GM21529 (cell line): ENCODE results near the gene GATA5.

Experiments used
- ATAC-seq: cut with Tn5 transposase; IDR thresholded peaks from one replicate; pipeline ENCODE4 v1.9.1; 2021; ENCODE audit not compliant: unreplicated experiment

Gene GATA5

DNA sequence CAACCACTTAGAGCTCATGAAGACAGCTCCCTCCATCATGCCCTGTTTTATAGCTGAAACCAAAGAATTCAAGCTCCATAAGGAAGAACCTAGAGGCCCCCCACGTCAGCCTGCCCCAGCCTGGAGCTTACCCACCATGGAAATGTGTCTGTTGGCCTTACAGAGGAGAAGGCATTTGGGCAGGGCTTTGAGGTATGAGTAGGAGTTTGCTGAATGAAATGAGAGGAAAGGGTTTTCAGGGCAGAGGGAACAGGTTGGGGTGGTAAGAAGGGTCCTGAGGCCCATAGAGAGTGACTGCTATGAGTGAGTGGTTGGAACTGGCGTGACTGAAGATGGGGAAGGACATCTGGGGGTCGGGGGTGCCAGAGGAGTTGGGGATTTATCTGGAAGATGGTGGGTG, 12.7 kb upstream of the GATA5 start:
- ATAC-seq: no peak

DNA sequence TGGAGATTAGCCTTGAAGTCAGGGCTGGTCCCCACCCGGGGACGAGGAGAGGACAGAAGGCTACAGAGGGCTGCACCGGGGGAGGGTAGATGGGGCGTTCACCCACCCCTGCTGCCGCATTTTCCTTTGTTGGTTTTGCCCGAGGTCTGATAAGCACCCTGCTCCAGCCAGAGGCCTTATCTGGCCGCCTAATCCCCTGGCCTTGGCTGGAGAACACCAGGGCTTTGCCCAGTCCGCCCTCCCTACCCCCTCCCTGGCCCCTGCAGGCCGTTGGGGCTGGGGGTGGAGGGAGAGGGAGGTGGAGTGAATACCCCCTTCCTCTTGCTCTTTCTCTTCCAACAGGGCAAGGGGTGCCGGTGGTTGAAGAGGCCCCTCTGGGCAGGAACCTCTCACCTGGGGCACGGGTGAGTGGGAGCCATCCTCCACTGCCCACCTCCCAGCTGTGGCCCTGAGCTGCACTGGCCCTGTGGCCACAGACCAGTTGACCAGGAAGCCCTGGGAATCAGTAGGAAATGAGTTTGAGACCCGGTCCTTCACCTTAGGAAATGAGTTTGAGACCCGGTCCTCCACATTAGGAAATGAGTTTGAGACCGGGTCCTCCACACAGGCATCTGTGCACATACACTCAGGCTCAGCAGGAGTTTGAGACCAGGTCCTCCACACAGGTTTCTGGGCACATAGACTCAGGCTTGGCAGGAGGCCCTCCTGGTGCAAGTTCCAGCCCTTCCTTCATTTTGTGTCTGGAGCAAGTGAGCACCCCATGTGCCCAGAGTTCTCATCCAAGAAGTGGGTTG, 12.0 kb upstream of the GATA5 start:
- no peak for ATAC-seq

DNA sequence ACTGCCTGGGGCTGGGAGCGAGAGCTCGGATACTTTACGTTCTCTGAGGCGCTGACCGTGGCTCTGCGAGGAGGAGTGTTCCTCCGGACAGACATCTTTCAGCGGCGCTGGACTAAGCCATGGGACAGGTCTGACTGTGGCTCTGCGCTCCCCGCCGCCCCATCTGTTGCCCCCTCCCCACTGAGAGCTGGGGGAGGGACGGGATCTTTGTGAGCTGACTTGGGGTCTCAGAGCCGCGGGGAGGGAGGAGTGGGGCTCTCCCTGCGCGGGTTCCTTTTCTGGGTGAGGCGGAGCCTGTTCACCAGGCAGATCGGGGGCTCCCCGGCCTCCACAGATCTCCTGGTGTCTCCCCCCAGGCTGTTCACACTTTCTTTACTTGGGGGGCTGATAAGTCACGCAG, 11.3 kb upstream of the GATA5 start:
- no peak for ATAC-seq

DNA sequence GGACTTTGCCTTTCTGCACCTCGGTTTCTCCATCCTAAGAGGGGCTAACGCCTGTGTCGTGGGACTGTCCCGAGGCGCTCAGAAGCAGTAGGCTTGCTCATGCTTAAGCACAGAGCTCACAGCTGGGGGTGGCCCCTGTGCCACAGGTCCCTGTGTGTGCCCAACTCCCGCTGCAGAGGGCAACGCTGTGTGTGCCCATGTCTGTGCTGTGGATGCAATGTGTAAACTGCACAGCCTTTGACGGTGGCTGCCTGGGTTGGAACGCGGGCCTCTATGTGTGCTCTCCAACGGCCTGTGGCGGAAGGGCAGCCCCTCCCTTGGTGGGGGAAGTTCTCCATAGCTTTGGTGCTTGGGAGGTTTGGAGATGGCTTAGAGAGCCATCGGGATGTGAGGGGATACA, 10.7 kb upstream of the GATA5 start:
- no peak for ATAC-seq

DNA sequence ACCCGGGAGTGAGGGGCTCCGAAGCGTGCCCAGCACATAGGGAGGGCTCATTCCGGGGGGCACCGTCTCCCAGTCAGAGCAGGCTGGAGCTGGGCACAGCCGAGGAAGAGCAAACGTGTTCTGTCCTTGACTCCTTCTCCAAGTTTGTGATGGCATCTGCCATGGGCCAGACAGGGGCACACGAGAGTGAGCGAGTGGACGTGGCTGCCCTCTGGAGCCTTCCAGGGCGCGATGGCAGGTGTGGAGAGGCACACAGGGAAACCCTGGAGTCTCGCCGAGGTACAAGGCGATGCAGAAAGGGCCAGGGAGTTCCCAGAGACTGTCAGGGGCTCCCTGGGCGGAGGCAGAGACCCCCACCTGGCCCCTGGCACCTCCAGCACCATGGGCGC, 9.9 kb upstream of the GATA5 start:
- no peak for ATAC-seq

DNA sequence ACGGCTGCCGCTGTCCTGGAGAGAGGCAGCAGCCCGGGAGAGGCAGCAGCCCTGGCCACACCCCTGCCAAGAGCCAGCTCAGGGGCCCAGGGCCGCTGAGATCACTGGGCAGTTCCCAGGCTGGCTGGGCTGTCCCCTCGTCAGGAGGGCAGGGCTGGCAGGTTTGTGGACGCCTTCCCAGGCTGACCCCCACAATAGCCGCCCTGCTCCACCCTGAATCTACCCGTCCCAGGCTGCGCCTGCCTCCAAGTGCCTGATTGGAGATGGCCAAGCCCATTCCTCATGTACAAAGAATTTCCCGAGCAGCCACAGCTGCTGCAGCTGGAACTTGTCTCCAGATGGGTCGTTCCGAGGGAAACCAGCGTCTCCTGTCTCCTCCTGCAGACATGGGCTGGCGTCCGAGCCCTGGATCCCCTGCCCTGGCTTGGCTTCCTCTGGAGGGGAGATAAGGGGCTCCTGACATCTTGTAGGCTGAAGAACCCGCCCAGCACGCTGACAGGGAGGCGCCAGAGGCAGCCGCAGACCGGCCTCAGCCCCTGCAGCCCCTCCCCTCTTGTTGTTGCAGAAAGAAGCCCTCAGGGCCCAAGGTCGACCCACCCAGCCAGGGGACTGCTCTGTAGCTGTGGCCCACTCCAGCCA, 9.4 kb upstream of the GATA5 start:
- ATAC-seq: no peak

DNA sequence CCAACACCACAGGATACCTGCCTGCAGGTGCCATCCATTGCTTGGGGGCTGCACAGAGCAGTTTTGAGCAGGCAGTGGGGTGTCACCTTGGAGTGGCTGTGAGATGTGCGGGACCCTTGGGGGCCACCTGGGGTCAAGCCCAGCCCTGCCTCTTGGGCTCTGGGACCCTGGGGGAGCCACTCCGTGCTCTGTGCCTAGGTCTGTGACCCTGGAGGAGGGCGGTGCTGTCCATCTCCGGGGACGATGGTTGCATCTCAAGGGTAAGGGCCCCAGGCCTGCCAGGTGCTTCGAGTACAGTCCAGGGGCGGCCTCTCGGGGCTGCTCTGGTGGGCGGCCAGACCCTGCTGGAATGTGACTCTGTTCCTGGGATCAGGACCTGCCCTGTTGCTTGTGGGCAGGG, 8.7 kb upstream of the GATA5 start:
- ATAC-seq: no peak

DNA sequence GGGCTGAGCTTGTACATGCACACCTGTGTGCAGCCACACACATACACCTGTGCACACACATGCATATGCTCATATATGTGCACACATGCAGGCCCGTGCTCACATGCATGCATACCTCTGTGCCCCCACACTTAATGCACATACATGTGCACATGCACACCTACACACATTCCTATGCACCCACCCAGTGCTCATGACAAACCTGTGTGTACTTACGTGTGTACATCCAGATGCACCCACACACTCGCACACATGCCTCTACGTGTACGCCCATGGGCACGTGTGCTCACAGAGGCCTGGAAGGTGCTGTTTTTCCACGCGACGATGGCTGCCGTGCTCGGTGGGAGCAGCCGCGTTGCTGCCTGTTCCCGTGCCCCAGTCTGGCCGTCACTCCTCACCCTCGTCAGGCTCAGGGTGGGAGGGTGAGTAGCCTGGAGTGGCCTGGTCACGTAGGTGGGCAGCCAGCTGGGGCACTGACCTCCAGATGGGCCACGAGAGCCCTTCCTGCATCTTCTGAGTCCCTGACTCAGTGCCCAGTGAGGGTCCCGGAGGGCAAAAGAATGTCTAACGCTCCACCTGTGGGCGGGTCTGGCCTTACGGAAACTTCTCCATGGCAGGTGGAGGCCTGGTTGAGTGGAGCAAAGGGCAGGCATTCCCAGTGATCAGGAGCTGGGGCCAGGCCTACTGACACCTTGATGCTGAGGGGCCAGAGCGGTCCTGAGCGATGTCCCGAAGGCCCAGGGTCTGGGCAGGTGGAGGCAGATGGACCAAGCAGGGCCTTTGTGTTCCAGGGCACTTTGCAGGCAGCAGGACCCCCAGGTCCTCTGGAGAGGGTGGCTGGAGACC, 8.0 kb upstream of the GATA5 start:
- no peak for ATAC-seq

DNA sequence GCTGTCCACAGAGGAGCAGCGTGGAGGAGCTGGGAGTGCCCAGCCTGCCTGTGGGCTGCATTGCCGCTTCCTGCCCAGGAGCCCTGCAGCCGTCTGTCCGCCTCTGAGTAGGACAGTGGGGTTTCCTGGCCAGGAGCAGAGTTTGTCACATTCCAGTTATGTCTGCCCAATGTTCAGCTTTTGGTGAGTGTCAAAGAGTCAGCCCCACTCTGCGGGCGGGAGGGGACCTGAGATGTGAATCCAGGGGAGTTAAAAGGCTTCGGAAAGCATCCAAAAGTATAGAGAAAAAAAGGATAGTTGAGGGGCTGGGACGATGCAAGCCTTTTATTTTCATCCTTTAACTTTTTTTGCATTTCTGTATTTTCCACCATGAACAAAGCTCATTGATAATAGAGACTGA, 7.2 kb upstream of the GATA5 start:
- ATAC-seq: no peak

DNA sequence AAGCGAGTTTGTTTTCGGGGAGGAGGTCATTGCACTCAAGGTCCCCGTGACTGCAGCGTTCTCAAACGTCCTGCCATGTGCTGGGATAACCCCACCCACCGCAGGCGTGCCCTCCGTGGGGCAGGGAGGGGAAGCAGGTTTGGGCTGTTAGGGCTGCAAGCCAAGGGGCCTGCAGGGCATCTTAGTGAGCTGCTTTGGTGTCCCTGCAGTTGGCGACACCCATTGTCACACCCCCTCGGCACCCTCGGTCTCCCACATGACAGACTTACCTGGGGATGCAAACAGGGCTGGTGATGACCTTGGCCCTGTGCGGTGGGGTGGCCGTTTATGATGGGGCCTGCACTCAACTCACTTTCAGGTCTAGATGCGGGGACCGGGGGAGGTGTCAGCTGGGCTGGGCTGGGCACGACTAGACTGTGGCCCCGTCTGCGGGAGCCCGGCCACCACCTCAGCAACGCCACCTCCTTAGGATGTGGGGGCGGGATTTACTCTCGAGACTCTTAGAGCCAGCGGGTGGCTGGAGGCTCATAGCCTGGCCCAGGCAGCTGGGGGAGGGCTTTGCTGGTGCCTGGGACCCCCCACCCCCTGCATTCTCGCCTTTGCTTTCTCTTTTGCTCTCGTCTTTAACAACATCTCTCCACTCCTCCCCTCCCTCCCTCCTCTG, 6.5 kb upstream of the GATA5 start:
- no peak for ATAC-seq

DNA sequence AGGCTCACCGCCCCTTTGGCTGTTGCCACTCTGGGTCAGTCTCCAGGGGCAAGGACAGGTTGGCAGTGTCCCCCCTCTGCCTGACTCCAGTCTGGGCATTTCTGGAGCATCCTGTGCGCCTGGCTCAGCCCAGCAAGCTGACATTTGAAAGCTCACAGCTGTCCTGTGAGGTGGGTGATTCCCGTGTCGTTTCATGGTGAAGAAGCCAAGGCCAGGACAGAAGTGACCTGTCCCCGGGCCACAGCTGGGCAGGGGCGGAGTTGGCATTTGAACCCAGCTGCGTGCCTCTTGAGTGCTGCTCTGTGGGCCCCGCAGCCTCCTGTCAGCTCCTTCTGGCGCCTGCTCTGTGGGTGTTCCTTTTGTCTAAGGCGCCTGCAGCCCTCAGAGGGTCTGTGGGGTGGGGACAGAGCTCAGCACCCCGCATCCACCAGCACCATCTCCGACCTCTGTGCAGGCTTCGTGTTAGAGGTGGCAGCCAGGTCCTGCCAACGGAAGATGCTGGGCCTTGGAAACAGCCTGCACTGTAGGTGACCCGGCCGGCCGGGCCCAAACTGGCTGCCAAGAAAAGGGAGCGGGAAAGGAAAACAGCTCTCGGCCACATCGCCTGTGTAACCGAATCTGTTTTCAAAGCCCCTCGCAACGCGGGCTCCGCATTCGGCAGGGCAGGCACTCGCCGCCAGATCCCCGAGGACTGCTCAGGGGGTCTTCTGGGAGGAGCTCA, 5.8 kb upstream of the GATA5 start:
- no peak for ATAC-seq

DNA sequence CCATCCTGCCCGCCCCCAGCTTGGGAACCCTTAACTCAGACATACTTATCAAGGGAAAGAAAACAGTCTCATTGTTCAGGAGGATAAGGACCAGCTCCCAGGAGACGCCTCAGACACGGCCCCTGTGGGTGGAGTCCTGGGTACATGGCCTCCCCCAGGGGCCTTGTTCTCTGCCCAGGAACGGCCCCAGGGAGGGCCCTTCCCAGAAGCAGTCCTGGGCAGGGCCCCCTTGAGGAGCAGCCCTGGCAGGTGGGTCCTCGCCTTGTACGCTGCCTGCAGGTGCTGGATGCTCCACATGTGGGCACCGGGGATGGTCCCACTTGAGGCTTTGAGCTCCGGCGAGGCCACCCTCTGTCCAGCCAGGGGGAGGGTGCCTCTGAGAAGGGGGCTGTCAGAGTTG, 4.5 kb upstream of the GATA5 start:
- no peak for ATAC-seq

DNA sequence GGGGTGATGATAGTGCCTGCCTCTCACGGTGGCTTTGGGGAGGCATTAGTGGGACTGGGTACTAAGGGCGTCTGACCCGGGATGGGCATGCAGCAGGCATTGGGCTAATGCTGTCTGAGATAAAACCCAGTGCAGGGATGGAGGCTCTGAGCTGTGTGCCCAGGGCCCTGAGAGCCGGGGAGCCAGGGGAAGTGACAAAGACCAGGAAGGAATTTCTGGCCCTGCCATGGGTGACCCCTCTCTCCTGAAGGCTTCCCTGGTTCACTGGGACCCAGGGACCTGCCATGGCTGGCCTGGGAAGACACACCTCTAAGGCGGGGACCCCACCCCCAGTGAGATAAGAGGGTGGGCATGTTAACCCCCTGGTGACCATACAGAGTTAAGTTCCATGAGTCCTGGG, 3.9 kb upstream of the GATA5 start:
- ATAC-seq: no peak

DNA sequence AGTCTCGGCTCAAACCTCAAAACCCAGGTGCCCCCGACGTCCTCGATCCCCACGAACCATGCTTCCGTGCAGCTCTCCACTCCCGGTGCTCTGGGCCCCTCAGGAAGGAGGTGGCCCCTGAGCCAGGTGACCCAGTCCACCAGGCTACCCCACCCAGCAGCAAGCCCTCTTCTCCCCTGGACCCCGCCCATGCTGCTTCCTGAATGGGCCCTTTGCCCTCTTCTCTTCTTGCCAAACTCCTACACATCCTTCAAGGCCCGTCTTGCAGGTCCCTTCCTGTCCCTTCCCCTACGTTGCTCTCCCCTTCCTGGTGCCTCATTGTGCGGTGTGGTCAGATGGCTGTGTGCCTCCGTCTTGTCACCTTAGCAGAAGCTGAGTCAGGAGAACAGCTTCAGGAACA, 3.4 kb upstream of the GATA5 start:
- ATAC-seq: no peak

DNA sequence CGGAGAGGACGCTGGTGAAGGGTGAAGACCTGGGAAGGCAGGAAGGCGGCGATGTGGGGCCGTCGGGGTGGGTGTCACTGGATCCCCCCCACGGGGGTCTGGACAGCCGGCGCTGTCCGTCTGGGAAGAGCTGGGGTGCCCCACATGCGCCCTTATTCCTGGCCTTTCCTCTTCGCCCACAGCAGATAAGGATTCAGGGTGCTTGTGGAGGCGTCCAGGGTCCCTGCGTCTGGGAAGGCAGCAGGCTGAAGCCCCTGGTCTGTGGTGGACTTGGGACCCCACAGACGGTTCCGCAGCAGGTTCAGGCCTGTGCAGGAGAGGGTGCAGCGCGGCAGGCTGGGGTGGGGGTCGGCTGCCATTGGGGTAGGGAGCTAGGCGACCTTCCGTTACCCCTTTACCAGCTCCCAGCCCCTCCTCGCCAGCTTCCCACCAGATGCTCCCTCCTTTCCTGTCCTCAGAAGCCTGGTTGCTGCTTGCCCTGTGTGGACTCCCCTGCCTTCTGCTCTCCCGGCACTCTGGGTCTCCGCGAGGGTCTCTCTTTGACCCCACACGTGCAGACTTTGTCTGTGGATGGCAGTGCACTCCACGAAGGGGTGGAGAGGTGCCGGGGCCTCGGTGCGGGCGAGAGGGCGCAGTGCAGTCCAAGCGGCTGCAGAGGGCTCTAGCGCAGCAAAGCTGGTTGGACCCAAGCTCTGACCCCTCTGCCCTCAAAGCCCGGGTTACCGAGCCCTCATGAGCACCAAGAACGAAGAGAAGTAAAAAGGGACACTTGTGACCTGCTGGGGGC, 2.1 kb upstream of the GATA5 start:
- no peak for ATAC-seq

DNA sequence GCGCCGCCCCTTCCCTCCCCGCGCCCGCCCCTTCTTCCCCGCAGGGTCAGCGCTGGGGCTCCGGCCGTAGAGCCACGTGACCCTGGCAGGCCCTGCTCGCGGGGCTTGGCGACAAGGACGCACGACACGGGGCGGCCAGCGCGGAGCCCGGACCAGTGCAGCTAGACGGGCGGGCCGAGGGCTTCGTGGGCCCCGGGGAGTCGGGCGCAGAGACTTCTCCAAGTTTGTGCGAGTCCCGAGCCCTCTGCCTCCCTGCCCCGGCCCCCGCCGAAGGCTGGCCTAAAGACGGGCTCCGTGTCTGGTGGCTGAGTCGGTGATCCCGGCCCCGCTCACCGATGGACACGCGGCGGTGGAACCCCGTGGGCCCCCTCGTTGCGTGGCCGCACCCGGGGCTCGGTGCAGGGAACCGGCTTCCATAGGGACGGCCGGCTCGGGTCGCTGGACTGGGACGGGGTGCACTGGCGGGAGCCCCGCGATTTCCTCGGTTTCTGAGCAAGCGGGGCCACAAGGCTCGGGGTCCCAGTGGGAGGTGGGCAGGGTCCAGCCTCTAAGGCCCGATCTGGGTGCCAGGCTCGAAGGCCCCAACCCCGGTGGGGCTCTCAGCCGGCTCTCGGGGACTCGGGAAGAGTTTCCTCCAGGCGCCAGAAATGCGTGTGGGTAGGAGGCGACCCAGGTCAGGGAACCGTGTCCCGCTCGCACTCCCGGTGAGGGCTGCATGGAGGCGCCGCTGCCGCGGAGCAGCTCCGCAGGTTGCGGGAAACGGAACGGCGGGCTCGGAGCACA, 452 bp upstream of the GATA5 start:
- no peak for ATAC-seq

DNA sequence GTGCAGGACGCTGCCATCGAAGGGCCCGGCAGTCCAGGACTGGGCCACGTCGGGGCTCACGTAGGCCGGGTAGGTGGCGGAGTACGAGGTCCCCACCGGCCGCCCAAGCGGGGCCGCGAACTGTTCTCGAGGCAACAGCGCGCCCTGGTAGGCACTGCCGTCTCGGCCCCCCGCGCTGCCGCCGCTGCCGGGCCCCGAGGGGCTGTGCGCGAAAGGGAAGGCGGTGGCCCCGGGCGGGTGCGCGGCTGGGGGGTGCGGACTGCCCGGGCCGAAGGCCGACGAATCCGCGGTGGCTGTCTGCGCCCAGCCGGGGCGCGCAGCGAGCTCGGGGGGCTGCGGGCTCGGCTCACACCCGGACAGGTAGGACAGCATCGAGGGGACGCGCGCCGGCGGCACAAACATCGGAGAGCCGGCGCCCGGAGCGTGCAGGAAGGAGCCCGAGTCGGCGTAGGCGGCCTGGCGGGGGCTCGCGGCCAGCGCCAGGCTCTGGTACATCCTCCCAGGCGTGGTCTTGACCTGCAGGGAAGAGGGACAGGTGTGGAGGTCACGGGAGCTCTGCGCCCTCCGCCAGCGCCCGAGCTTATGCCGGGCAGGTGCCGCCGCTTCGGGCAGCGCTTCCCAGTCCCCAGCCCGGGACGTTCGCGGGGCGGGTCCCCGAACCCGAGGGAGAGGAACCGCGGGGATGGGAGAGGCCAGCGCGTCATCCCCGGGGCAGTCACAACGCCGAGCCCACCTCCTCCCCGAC, 596 bp downstream of the GATA5 start:
- no peak for ATAC-seq

DNA sequence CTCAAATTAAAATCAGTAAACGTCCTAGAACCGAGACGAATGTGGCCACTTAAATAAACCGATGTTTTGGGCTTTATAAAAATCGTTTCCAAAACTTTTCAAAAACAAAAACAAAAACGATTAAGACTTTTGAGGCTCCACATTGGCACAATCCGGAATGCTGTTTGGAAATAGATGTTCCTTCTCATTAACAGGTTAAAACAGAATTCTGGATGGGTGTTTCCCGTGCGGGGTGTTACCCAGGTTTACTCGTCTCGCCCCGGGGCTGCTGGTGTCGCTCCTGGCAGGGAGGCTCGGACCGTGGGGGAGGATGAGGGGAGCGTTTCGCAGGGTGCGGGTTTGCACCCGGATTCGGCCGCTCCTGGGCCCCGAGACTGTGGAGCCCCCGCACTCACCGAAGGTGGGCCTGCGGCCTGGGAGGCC, 1.2 kb downstream of the GATA5 start:
- no peak for ATAC-seq
